ENCODE results near the gene ASAP3.

Gene ASAP3

DNA sequence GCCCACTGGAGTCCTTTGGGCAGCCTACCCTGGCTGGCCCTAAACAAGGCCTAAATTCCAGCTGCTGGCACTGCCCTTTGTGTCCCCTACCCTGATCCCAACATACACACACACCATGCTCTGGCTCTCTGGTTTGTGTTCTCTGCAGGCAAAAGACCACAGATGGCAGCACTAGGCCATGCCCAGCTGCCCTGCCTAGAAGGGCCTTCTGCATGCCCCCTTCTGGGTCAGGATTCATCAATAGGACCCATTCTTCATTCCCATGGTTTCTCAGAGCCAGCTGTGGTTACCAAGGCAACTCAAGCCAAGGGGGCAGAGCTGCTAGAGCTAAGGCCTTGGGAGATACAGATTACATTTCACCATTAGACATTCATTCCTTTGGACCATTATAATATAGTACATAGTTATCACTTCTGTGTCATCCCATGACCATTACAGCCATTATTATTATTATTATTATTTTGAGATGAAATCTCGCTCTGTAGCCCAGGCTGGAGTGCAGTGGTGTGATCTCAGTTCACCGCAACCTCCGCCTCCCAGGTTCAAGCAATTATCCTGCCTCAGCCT lies 17.5 kb downstream of the ASAP3 start:
- H3K27ac Mint-ChIP-seq (ENCODE audit: low read depth) = no peak overlapping the region
- no peaks in the 10 kb centered on the region for H3K9me3 Mint-ChIP-seq
- H3K4me3 Mint-ChIP-seq = no peak overlapping the region
- H3K36me3 Mint-ChIP-seq (ENCODE audit: insufficient read depth) = peaks cover 1% of the 10 kb centered on the region
- DNase-seq (ENCODE audit: low spot score in 2 of 2) (no peak), ATAC-seq (replicated peaks; ENCODE audit: extremely low read depth, poor library complexity, severe bottlenecking) (no peak)
- H3K27me3 Mint-ChIP-seq = peaks cover 13% of the 10 kb centered on the region
- H3K4me1 Mint-ChIP-seq = no peaks in the 10 kb centered on the region

DNA sequence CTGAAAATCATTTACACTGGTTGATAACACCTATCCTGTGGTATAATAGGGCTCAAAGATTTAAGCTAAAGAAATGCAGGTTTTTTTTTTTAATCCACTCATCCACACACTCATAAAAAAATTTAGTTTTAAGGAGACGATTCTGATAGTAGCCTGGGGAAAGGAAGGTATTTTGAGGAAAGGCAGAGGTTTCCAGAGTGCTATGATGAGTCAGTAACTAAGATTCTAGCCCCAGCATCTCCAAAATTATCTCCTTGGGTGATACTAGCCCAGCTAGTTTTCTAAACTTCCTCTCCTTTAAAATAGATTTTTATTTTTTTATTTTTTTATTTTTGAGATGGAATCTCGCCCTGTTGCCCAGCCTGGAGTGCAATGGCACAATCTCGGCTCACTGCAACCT lies 20.7 kb downstream of the ASAP3 start:
- no peak overlapping the region for H3K4me3 Mint-ChIP-seq
- no peak overlapping the region for H3K27ac Mint-ChIP-seq (ENCODE audit: low read depth)
- peaks cover 40% of the 10 kb centered on the region for H3K27me3 Mint-ChIP-seq
- no peaks in the 10 kb centered on the region for H3K9me3 Mint-ChIP-seq
- no peaks in the 10 kb centered on the region for H3K36me3 Mint-ChIP-seq (ENCODE audit: insufficient read depth)
- H3K4me1 Mint-ChIP-seq = no peaks in the 10 kb centered on the region
- ATAC-seq (replicated peaks; ENCODE audit: extremely low read depth, poor library complexity, severe bottlenecking) (no peak), DNase-seq (ENCODE audit: low spot score in 2 of 2) (no peak)

DNA sequence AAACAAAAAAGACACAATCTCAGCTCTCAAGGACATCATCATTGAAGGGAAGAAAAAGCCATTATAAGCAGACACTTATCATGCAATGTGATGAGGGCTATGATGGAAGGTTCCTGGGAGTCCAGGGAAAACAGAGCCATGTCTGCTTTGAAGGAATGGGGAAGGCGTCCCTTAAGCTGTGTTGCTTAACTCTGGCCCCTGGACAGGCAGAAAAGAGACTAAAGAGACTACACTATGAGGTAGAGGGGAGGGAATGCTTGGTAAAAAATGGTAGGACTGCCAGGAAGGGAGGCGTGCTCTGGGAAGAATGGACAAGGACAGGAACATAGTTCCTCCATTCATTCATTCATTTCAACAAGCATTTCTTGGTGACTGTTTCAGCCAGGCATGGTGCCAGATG lies 21.2 kb downstream of the ASAP3 start:
- H3K9me3 Mint-ChIP-seq = no peaks in the 10 kb centered on the region
- no peaks in the 10 kb centered on the region for H3K36me3 Mint-ChIP-seq (ENCODE audit: insufficient read depth)
- H3K4me3 Mint-ChIP-seq = no peak overlapping the region
- no peaks in the 10 kb centered on the region for H3K4me1 Mint-ChIP-seq
- no peak overlapping the region for H3K27ac Mint-ChIP-seq (ENCODE audit: low read depth)
- no peak for DNase-seq (ENCODE audit: low spot score in 2 of 2)
- peaks cover 46% of the 10 kb centered on the region for H3K27me3 Mint-ChIP-seq
- no peak for ATAC-seq (replicated peaks; ENCODE audit: extremely low read depth, poor library complexity, severe bottlenecking)

DNA sequence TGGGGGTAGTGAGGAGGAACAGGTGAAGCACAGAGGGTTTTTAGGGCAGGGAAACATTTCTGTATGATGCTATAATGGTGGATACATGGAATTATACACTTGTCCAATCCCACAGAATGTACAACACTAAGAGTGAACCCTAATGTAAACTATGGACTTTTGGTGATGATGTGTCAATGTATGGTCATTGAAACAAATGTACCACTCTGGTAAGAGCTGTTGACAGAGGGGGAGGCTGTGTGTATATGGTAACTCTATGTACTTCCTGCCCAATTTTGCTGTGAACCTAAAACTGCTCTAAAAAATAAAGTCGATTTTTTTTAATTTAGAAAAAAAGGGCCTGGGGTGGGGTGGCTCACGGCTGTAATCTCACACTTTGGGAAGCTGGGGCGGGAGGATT lies 22.9 kb downstream of the ASAP3 start:
- ATAC-seq (replicated peaks; ENCODE audit: extremely low read depth, poor library complexity, severe bottlenecking) = no peak
- Mint-ChIP-seq H3K4me3 (no peak overlapping the region), H3K9me3 (no peaks in the 10 kb centered on the region), H3K27me3 (peaks cover 62% of the 10 kb centered on the region), H3K36me3 (ENCODE audit: insufficient read depth) (no peaks in the 10 kb centered on the region), H3K4me1 (no peaks in the 10 kb centered on the region), H3K27ac (ENCODE audit: low read depth) (no peak overlapping the region)
- DNase-seq (ENCODE audit: low spot score in 2 of 2) = no peak

DNA sequence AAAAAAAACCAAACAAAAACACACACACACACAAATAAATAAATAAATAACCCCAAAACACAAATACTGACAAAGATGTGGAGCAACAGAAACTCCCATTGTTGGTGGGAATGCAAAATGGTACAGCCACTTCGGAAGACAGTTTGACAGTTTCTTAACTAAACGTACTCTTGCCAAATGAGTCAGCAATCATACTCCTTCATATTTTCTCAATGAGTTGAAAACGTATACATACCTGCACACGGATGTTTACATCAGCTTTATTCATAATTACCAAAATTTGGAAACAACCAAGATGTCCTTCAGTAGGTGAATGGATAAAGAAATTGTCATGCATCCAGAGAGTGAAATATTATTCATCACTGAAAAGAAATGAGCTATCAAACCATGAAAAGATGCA lies 23.5 kb downstream of the ASAP3 start:
- H3K27me3 Mint-ChIP-seq = peaks cover 67% of the 10 kb centered on the region
- no peaks in the 10 kb centered on the region for H3K36me3 Mint-ChIP-seq (ENCODE audit: insufficient read depth)
- no peak for ATAC-seq (replicated peaks; ENCODE audit: extremely low read depth, poor library complexity, severe bottlenecking)

DNA sequence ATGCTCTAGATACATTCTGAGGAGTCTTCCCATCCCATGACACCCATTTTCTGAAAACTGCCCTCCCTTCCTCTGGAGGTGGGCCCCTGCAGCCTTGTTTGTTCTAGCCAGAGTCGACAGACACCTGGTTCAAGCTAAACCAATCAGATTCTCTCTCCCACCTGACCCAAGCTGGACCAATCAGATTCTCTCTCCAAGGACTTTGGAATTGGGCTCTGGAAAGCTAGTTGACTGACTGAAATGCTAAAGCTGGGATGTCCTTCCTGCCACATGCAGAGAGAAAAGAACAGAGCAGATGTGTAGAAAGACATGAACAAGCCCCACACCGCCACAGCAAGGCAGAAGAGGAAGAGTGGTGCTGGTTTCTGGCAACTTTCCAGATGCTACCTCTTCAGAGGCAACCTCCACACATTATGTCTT lies 24.6 kb downstream of the ASAP3 start:
- DNase-seq (ENCODE audit: low spot score in 2 of 2) (no peak), ATAC-seq (replicated peaks; ENCODE audit: extremely low read depth, poor library complexity, severe bottlenecking) (no peak)
- H3K27me3 Mint-ChIP-seq = peaks cover 77% of the 10 kb centered on the region
- no peaks in the 10 kb centered on the region for H3K36me3 Mint-ChIP-seq (ENCODE audit: insufficient read depth)
- peaks cover 9% of the 10 kb centered on the region for H3K4me1 Mint-ChIP-seq
- no peak overlapping the region for H3K4me3 Mint-ChIP-seq
- H3K27ac Mint-ChIP-seq (ENCODE audit: low read depth) = no peak overlapping the region
- no peaks in the 10 kb centered on the region for H3K9me3 Mint-ChIP-seq

More for the DNA sequence above, 23.5 kb downstream of the ASAP3 start:
- Mint-ChIP-seq H3K27ac (ENCODE audit: low read depth) (no peak overlapping the region), H3K4me1 (peaks cover 3% of the 10 kb centered on the region), H3K4me3 (no peak overlapping the region), H3K9me3 (no peaks in the 10 kb centered on the region)
- DNase-seq (ENCODE audit: low spot score in 2 of 2) = no peak

DNA sequence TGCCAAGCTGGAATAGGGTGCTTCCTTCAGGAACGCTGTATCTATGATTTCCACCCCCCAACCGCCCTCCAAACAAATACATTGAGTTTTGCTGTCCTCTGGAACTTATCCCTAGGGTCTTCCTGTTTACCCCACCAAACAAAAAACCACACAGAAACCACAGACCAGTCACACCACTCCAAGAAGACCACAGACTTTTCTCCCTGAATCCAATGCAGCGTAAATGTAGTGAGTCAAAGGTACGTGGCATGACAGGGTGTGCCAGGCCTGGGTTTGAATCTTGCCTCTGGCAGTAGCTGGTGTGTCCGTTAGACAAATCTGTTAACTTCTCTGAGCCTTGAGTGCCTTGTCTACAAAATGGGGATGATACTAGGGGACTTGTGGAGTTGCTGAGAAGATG lies 27.8 kb downstream of the ASAP3 start:
- H3K36me3 Mint-ChIP-seq (ENCODE audit: insufficient read depth) = peaks cover 2% of the 10 kb centered on the region
- no peak overlapping the region for H3K4me3 Mint-ChIP-seq
- DNase-seq (ENCODE audit: low spot score in 2 of 2) = no peak
- no peaks in the 10 kb centered on the region for H3K9me3 Mint-ChIP-seq
- peaks cover 73% of the 10 kb centered on the region for H3K27me3 Mint-ChIP-seq
- no peak for ATAC-seq (replicated peaks; ENCODE audit: extremely low read depth, poor library complexity, severe bottlenecking)
- H3K27ac Mint-ChIP-seq (ENCODE audit: low read depth) = no peak overlapping the region
- H3K4me1 Mint-ChIP-seq = peaks cover 25% of the 10 kb centered on the region

DNA sequence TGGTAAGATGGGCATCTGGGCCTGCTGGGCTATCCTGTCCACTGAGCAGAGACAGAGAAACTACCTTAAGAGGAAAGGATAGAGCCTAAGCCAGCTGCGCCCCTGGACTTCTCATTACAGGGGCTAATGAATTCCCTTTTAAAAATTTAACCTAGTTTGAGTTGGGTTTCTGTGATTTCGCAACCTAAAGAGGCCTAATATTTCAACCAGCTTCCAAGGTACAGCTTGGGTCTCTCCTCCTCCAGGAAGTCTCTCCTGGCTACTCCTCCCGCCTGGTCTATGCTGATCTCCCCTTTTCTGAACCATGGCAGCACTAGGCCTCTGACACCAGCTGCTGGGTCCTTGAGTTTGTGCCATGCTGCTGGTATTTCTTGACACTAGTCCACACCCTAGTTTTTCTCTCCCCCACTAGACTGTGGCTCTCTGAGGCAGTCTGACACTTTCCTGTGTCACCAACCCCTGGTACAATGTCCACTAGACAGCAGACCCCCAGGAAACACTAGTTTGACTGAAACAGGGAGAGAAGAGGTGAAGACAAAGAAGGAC lies 30.5 kb downstream of the ASAP3 start:
- H3K27me3 Mint-ChIP-seq = peaks cover 48% of the 10 kb centered on the region
- H3K36me3 Mint-ChIP-seq (ENCODE audit: insufficient read depth) = peaks cover 2% of the 10 kb centered on the region
- ATAC-seq (replicated peaks; ENCODE audit: extremely low read depth, poor library complexity, severe bottlenecking) (no peak), DNase-seq (ENCODE audit: low spot score in 2 of 2) (no peak)
- no peaks in the 10 kb centered on the region for H3K9me3 Mint-ChIP-seq
- no peak overlapping the region for H3K27ac Mint-ChIP-seq (ENCODE audit: low read depth)
- no peak overlapping the region for H3K4me3 Mint-ChIP-seq
- H3K4me1 Mint-ChIP-seq = peaks cover 25% of the 10 kb centered on the region

DNA sequence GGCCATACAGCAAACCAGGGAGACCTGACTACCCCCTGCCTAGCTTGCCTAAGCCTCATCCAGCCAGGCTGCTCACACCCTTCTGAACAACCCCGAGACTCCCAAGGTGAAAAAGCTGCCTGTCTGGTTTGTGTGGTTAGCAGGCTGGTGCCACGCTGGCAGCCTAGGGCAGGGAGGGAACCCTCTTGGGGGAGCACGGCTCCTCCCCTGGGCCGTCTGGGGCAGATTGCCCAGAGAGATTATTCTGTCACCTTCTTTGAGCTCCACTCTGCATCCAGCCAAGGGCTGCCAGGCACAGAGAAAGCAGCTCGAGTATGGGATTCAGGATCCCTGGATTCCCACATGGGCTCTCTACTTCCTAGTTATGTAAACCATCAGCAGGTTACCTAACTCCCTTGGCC lies 32.0 kb downstream of the ASAP3 start:
- Mint-ChIP-seq H3K4me3 (peak overlapping the region; percentile 34), H3K27ac (ENCODE audit: low read depth) (peak overlapping the region; percentile 16), H3K4me1 (peaks cover 25% of the 10 kb centered on the region), H3K27me3 (peaks cover 34% of the 10 kb centered on the region), H3K36me3 (ENCODE audit: insufficient read depth) (peaks cover 2% of the 10 kb centered on the region), H3K9me3 (no peaks in the 10 kb centered on the region)
- DNase-seq (ENCODE audit: low spot score in 2 of 2) (peak; percentile 48 to 63), ATAC-seq (replicated peaks; ENCODE audit: extremely low read depth, poor library complexity, severe bottlenecking) (peak; percentile 89)

DNA sequence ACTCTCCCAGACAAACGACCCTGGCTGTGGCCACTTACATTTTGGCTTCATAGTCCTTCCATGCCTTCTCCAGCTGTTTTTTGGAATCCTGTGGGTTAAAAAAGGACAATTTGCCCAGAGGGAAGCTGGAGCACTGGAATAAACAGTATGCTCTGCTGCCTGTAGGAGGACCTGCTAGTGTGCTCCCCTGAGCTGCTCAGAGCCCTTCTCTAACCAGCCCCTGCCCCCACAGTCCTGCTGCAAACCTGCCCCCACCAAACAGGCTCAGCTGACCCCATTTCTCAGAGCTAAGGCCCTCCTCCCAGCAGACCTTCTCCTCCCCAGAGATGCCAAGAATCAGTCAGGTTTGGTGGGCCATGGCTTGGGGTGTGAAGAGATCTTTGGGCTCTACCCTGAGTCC lies 32.5 kb downstream of the ASAP3 start:
- DNase-seq (ENCODE audit: low spot score in 2 of 2) (no peak), ATAC-seq (replicated peaks; ENCODE audit: extremely low read depth, poor library complexity, severe bottlenecking) (no peak)
- peaks cover 28% of the 10 kb centered on the region for H3K27me3 Mint-ChIP-seq
- peaks cover 2% of the 10 kb centered on the region for H3K36me3 Mint-ChIP-seq (ENCODE audit: insufficient read depth)
- no peaks in the 10 kb centered on the region for H3K9me3 Mint-ChIP-seq
- peaks cover 25% of the 10 kb centered on the region for H3K4me1 Mint-ChIP-seq
- peak overlapping the region; percentile 34 for H3K4me3 Mint-ChIP-seq
- H3K27ac Mint-ChIP-seq (ENCODE audit: low read depth) = no peak overlapping the region

DNA sequence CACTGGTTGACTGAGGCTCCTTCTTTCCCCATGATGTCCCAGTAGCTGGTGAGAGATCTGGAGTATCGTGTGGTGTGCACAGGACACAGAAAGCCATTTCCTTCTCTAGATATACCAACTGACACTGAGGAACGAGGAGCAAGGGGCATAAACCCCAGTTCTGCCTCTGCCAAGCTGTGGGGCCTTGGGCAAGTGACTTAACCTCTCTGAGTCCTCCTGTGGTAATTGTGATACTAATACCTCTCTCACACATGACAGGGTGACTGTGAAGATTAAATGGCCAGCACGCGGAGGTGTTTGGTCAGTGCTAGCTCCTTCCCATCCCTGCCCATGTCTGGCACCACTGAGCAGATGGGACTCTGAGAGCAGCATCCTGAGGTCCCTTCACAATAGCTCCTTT lies 33.1 kb downstream of the ASAP3 start:
- H3K9me3 Mint-ChIP-seq = no peaks in the 10 kb centered on the region
- H3K27me3 Mint-ChIP-seq = peaks cover 23% of the 10 kb centered on the region
- ATAC-seq (replicated peaks; ENCODE audit: extremely low read depth, poor library complexity, severe bottlenecking) = no peak

DNA sequence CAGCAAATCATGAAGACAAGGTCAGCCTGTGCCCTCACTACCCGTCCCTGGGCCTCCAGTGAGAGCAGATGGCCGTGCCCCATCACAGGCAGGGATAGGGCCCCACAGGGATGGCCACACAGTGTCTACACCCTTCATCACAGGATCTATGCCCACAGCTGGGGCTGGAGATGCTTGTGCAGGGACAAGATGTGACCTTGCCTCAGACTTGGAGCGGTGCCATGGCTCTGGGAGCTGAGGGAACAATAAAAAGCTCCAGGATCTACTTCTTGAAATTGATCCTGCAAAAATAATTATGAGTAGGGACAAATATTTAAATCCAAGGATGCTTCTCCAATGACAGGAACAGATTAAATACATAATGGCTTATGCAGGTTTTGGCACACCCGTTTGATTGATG lies 34.0 kb downstream of the ASAP3 start:
- no peak for DNase-seq (ENCODE audit: low spot score in 2 of 2)
- Mint-ChIP-seq H3K27ac (ENCODE audit: low read depth) (no peak overlapping the region), H3K9me3 (no peaks in the 10 kb centered on the region), H3K4me3 (no peak overlapping the region), H3K4me1 (peaks cover 16% of the 10 kb centered on the region), H3K36me3 (ENCODE audit: insufficient read depth) (peaks cover 2% of the 10 kb centered on the region), H3K27me3 (peaks cover 13% of the 10 kb centered on the region)
- ATAC-seq (replicated peaks; ENCODE audit: extremely low read depth, poor library complexity, severe bottlenecking) = no peak

More for the DNA sequence above, 33.1 kb downstream of the ASAP3 start:
- peaks cover 2% of the 10 kb centered on the region for H3K36me3 Mint-ChIP-seq (ENCODE audit: insufficient read depth)
- no peak overlapping the region for H3K27ac Mint-ChIP-seq (ENCODE audit: low read depth)
- no peak overlapping the region for H3K4me3 Mint-ChIP-seq
- H3K4me1 Mint-ChIP-seq = peaks cover 25% of the 10 kb centered on the region
- no peak for DNase-seq (ENCODE audit: low spot score in 2 of 2)

DNA sequence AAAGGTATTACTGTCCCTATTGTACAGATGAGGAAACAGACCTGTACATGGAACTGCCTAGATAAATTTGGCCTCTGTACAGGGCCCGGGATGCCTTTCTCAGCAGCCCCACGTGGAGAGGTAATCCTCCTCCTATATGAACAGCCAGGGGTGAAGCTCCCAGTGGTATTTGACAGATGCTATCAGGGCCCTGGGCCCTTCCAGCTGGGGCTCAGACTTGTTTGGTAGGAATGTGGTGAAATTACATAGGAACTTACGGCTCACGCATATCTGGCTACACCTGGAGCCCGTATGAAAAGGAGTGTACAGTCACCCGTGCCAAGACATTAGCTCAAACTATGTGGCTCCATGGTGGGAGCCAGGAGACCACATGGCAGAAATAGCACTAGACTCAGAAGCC lies 34.7 kb downstream of the ASAP3 start:
- H3K27ac Mint-ChIP-seq (ENCODE audit: low read depth) = no peak overlapping the region
- no peak for ATAC-seq (replicated peaks; ENCODE audit: extremely low read depth, poor library complexity, severe bottlenecking)
- peaks cover 2% of the 10 kb centered on the region for H3K36me3 Mint-ChIP-seq (ENCODE audit: insufficient read depth)
- H3K27me3 Mint-ChIP-seq = peaks cover 9% of the 10 kb centered on the region
- peaks cover 15% of the 10 kb centered on the region for H3K4me1 Mint-ChIP-seq
- H3K9me3 Mint-ChIP-seq = no peaks in the 10 kb centered on the region
- no peak overlapping the region for H3K4me3 Mint-ChIP-seq
- DNase-seq (ENCODE audit: low spot score in 2 of 2) = no peak

Measured in central memory CD8-positive, alpha-beta T cell (primary cell).